OCI-LY3 (cell line): ENCODE results near the gene AGPAT1.
"Not testable (repeated sequence)": the region's sequence is repeated elsewhere in the genome, so short reads cannot be mapped to it uniquely, and the experiment has no call there.

Experiments
- CTCF ChIP-seq: fragments of 200-600, 300-600 bp; sonication (generic); IDR thresholded peaks from 2 replicates; pipeline ENCODE4 v1.5.1; 2014; ENCODE audit warnings: antibody characterized with exemption, low read length, low read depth
- EZH2phosphoT487 ChIP-seq: fragments of 200-600 bp; shearing (Covaris generic); IDR thresholded peaks from 2 replicates; pipeline ENCODE4 v1.6.1; 2018; ENCODE audit warnings: antibody characterized with exemption, mixed run types, low read depth

- not testable (repeated sequence) for TF ChIP-seq CTCF, EZH2phosphoT487
These were observed 31.6 kb downstream of the AGPAT1 start for GRCh38 chr6:32144238-32144637.
